Measurements from ENCODE around the gene GLYATL3.

Gene GLYATL3

DNA sequence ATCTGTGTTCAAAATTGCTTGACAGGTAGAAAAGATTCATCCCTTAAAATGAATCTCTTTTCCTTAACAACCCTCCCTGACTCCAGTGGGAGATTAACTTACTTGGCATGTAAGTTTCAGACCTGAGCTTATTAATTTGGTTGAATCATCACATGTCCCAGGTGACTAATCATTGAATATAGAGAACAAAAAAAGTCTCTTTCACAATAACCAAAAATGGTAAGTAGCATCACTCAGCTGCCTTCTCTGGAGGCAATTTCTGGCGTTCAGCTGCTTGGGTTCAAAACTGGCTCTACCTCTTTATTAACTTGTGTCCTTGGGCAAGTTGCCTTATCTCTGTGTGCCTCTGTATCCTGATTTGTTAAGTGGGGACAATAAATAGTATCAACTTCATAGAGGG lies 53.7 kb downstream of the GLYATL3 start:
- no peak for DNase-seq (ENCODE audit: low spot score)
- H3K27ac ChIP-seq, result no peak overlapping the region
- TF ChIP-seq, protein P1, sequence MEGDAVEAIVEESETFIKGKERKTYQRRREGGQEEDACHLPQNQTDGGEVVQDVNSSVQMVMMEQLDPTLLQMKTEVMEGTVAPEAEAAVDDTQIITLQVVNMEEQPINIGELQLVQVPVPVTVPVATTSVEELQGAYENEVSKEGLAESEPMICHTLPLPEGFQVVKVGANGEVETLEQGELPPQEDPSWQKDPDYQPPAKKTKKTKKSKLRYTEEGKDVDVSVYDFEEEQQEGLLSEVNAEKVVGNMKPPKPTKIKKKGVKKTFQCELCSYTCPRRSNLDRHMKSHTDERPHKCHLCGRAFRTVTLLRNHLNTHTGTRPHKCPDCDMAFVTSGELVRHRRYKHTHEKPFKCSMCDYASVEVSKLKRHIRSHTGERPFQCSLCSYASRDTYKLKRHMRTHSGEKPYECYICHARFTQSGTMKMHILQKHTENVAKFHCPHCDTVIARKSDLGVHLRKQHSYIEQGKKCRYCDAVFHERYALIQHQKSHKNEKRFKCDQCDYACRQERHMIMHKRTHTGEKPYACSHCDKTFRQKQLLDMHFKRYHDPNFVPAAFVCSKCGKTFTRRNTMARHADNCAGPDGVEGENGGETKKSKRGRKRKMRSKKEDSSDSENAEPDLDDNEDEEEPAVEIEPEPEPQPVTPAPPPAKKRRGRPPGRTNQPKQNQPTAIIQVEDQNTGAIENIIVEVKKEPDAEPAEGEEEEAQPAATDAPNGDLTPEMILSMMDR (IDR thresholded peaks at IDR 0.05), result no peak

DNA sequence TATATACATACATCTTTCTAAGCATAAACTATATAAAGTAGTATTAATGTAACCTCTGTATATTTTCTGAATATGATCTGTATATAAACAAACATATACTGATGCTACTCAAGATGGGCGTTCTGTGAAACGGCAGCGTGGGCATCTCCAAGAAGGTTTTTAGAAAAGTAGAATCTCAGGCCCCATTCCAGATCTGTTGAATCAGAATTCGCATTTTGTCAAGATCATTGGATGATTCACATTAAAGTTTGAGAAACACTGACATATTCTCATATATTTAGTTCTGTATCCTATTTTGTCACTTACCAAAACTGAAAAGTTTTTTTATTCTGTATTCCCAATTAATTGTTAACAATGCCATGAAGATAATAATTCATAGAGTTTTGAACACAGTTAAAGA lies 56.2 kb downstream of the GLYATL3 start:
- H3K27ac ChIP-seq, result no peak overlapping the region
- no peak overlapping the region for H3K4me3 ChIP-seq
- TF ChIP-seq, protein P1 (IDR thresholded peaks at IDR 0.05), result no peak
- DNase-seq (ENCODE audit: low spot score), result no peak

More for the DNA sequence above, 53.7 kb downstream of the GLYATL3 start:
- H3K4me3 ChIP-seq, result no peak overlapping the region

DNA sequence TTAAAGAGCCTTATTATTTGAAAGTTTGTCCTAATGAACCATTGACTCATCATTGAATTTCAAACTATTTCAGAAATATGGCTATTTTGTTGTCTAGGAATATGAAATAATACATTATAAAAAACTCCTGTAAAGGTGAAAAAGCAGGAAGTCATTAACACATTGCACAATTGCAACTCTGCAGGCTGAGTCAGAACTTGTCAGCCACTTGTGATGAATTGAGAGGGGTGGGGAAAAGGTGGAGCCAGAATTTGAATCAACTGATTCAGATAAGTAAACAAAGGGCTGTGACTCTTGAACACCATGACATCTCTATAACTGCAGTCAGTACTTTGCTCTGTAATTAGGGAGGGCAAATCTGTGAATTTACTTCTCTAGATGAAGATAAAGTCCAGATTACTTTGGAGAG lies 56.7 kb downstream of the GLYATL3 start:
- H3K4me3 ChIP-seq, result no peak overlapping the region
- H3K27ac ChIP-seq, result no peak overlapping the region
- DNase-seq (ENCODE audit: low spot score), result no peak
- TF ChIP-seq, protein P1 (IDR thresholded peaks at IDR 0.05), result no peak

DNA sequence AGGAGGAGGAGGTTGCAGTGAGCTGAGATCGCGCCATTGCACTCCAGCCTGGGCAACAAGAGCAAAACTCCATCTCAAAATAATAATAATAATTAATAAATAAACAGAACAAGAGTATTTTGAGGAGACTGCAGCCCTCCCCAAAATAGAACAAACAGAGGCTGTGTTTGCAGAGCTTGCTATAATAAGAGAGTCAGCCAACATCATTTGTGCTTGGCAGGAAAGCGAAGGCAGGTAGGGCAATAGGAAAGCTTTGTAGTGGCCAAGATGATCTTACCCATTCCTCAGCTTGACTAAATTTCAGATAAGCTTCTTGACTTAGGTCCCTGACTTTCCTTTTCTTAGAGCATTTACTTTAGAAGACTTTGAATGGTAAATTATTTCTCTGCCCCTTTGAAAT lies 57.5 kb downstream of the GLYATL3 start:
- no peak for DNase-seq (ENCODE audit: low spot score)
- TF ChIP-seq, protein P1 (IDR thresholded peaks at IDR 0.05), result no peak
- Histone ChIP-seq H3K4me3 (no peak overlapping the region), H3K27ac (no peak overlapping the region)

DNA sequence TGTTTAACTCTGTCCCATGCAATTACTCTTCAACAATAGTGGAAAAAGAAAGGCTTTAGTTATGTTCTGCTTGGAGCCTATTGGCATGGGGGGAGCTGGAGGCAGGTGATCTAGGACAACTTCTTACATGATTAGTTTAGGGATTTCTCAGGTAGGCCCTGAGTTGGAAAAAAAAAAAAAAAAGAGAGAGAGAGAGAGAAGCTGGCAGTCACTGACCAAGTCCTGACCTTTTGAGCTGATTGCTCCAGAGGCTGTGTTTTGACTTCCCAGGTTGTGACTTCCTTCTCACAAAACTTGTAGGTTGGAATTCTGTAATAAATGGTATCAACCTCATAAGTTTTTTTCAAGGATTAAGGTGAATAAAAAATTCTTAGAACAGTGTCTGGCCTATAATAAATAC lies 58.5 kb downstream of the GLYATL3 start:
- DNase-seq (ENCODE audit: low spot score), result no peak
- TF ChIP-seq, protein P1 (IDR thresholded peaks at IDR 0.05), result no peak
- Histone ChIP-seq H3K4me3 (no peak overlapping the region), H3K27ac (no peak overlapping the region)

DNA sequence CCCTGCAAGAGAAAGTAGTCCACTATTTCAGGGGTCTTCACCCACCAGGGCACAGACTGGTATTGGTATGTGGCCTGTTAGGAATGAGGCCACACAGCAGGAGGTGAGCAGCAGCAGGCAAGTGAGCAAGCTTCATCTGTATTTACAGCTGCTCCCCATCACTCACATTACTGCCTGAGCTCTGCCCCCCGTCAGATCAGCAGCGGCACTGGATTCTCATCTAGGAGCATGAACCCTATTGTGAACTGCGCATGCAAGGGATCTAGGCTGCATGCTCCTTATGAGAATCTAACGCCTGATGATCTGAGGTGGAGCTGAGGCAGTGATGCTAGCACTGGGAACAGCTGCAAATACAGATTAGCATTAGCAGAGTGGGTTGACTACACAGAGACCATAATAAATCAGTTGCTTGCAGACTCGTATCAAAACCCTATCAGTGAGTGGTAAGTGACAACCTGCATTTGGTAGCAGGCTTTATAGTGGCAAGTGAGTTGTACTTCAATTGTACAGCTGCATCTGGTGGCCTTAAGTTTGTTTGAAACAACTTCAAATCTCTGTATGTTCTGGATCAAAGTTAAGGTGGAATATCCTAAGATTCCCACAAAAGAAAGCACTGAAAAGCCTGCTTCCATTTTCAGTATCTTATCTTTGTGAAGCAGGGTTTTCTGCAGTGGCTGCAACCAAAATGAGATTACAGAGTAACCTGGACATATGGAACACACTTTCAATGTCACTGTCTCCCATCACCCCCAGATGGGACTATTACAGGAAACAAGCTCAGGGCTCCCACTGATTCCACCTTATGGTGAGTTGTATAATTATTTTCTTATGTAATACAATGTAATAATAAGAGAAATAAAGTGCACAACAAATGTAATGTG lies 63.5 kb downstream of the GLYATL3 start:
- no peak for DNase-seq (ENCODE audit: low spot score)
- Histone ChIP-seq H3K27ac (no peak overlapping the region), H3K4me3 (no peak overlapping the region)
- TF ChIP-seq, protein P1 (IDR thresholded peaks at IDR 0.05), result no peak

DNA sequence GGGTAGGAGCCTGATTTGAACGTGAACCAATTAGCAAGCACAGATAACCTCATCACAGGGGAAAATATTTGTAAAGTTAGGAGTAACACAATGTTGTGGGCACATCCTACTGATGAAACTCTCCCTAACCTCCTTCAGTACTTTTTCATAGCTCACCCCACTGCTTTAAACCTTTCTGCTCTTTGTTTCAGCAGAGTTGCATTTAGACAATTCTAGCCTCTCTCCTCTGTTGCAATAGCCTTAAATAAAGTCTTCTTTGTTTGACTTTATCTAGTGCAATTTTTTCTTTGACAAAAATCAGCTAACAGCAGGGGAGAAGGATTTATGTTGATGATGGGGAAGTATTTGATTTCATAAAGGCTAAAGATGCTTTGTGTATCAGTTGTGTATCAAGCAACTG lies 64.8 kb downstream of the GLYATL3 start:
- H3K27ac ChIP-seq, result no peak overlapping the region
- H3K4me3 ChIP-seq, result no peak overlapping the region
- DNase-seq (ENCODE audit: low spot score), result no peak
- TF ChIP-seq, protein P1 (IDR thresholded peaks at IDR 0.05), result no peak

Measured in coronary artery (tissue), 2 donors.